ENCODE results near the gene RPS6KA6. TPM values are rescaled to one million over a fixed set of nuclear protein-coding genes. Genes with fewer than 3 reads are reported as not detected.

Gene RPS6KA6
- polyA plus RNA-seq, 1 donor (not counting 4 experiments of a cell fraction or from before 2014, with no cell fraction given) = 2.7 TPM

- no peak for TF ChIP-seq EZH2 (IDR thresholded peaks at IDR 0.05; ENCODE audit: low read length)
- TF ChIP-seq CTCF (optimal IDR thresholded peaks at IDR 0.05 in 1 of 3, IDR thresholded peaks at IDR 0.05 in 1 of 3, conservative IDR thresholded peaks at IDR 0.05 in 1 of 3; ENCODE audit: extremely low read depth in 1 of 3, insufficient read depth in 2 of 3, low read length in 3 of 3) = peak; percentile 77 to 83 (median 80)
- peak; percentile 66 for FAIRE-seq
Observed at GRCh38 chrX:84046403-84046984, 141.5 kb downstream of the RPS6KA6 start.

GRCh38 chrX:84044051-84044450 is 143.9 kb downstream of the RPS6KA6 start:
- Histone ChIP-seq H2AFZ (ENCODE audit: control insufficient read depth, low read length) (no peak overlapping the region), H4K20me1 (ENCODE audit: control insufficient read depth, extremely low read depth, insufficient read depth, low read length) (no peaks in the 10 kb centered on the region)

More at GRCh38 chrX:84046403-84046984, 141.5 kb downstream of the RPS6KA6 start:
- dilution Hi-C loops (cut with MboI; ENCODE audit: extremely low pct_ligation_motif_present, low sequenced_read_pairs) = no loop called here
- H3K4me3 ChIP-seq (ENCODE audit: control insufficient read depth in 2 of 3, extremely low read depth in 1 of 3, insufficient read depth in 2 of 3, low read depth in 1 of 3, low read length in 3 of 3) = no peak overlapping the region
- H3K4me1 ChIP-seq (ENCODE audit: control insufficient read depth, extremely low read depth, insufficient read depth, low read length) = no peaks in the 10 kb centered on the region
- H4K20me1 ChIP-seq (ENCODE audit: control insufficient read depth, extremely low read depth, insufficient read depth, low read length) = no peaks in the 10 kb centered on the region
- H3K27ac ChIP-seq (ENCODE audit: control insufficient read depth, insufficient read depth, low read length) = no peak overlapping the region
- peak; percentile 1 for DNase-seq (ENCODE audit: low read depth, low spot score)
- no peaks in the 10 kb centered on the region for H3K79me2 ChIP-seq (ENCODE audit: control insufficient read depth, insufficient read depth, low read length)
- H3K27me3 ChIP-seq (ENCODE audit: control insufficient read depth, extremely low read depth, insufficient read depth, low read length) = no peaks in the 10 kb centered on the region
- H3K36me3 ChIP-seq (ENCODE audit: control insufficient read depth in 2 of 2, extremely low read depth in 1 of 2, insufficient read depth in 2 of 2, low read length in 2 of 2) = no peaks in the 10 kb centered on the region
- H2AFZ ChIP-seq (ENCODE audit: control insufficient read depth, low read length) = no peak overlapping the region
- H3K9me1 ChIP-seq (ENCODE audit: control insufficient read depth, extremely low read depth, insufficient read depth, low read length) = no peaks in the 10 kb centered on the region
- H3K4me2 ChIP-seq (ENCODE audit: control insufficient read depth, extremely low read depth, insufficient read depth, low read depth, low read length) = no peak overlapping the region
- no peaks in the 10 kb centered on the region for H3K9me3 ChIP-seq (ENCODE audit: control insufficient read depth, low read depth, low read length)
- no peak overlapping the region for H3K9ac ChIP-seq (ENCODE audit: control insufficient read depth, extremely low read depth, insufficient read depth, low read length)

More at GRCh38 chrX:84044051-84044450, 143.9 kb downstream of the RPS6KA6 start:
- no peaks in the 10 kb centered on the region for H3K36me3 ChIP-seq (ENCODE audit: control insufficient read depth in 2 of 2, extremely low read depth in 1 of 2, insufficient read depth in 2 of 2, low read length in 2 of 2)
- TF ChIP-seq CTCF (optimal IDR thresholded peaks at IDR 0.05 in 1 of 3, IDR thresholded peaks at IDR 0.05 in 1 of 3, conservative IDR thresholded peaks at IDR 0.05 in 1 of 3; ENCODE audit: extremely low read depth in 1 of 3, insufficient read depth in 2 of 3, low read length in 3 of 3) (no peak), EZH2 (IDR thresholded peaks at IDR 0.05; ENCODE audit: low read length) (no peak)
- no peak overlapping the region for H3K27ac ChIP-seq (ENCODE audit: control insufficient read depth, insufficient read depth, low read length)
- FAIRE-seq (no peak), DNase-seq (ENCODE audit: low read depth, low spot score) (no peak)
- dilution Hi-C loops (cut with MboI; ENCODE audit: extremely low pct_ligation_motif_present, low sequenced_read_pairs) = no loop called here
- H3K4me1 ChIP-seq (ENCODE audit: control insufficient read depth, extremely low read depth, insufficient read depth, low read length) = no peaks in the 10 kb centered on the region
- H3K9ac ChIP-seq (ENCODE audit: control insufficient read depth, extremely low read depth, insufficient read depth, low read length) = no peak overlapping the region
- no peaks in the 10 kb centered on the region for H3K9me1 ChIP-seq (ENCODE audit: control insufficient read depth, extremely low read depth, insufficient read depth, low read length)
- H3K79me2 ChIP-seq (ENCODE audit: control insufficient read depth, insufficient read depth, low read length) = no peaks in the 10 kb centered on the region
- no peak overlapping the region for H3K4me3 ChIP-seq (ENCODE audit: control insufficient read depth in 2 of 3, extremely low read depth in 1 of 3, insufficient read depth in 2 of 3, low read depth in 1 of 3, low read length in 3 of 3)
- H3K27me3 ChIP-seq (ENCODE audit: control insufficient read depth, extremely low read depth, insufficient read depth, low read length) = no peaks in the 10 kb centered on the region
- H3K9me3 ChIP-seq (ENCODE audit: control insufficient read depth, low read depth, low read length) = no peaks in the 10 kb centered on the region
- H3K4me2 ChIP-seq (ENCODE audit: control insufficient read depth, extremely low read depth, insufficient read depth, low read depth, low read length) = no peak overlapping the region

Small RNA genes within 50 kb of the gene (small RNA-seq; reads per million reads assigned to genes)
- 0 reads per million in 3 experiments for gene MIR548I4 (ENCODE audit: insufficient read length in 3 of 3, low read depth in 3 of 3, low replicate concordance in 1 of 3)

All from keratinocyte (primary cell).